SU-DHL-6 (cell line): Measurements from ENCODE around the gene C1orf21.

Experiments used
- CTCF ChIP-seq: fragments of 200-600 bp; sonication (generic); IDR thresholded peaks from one replicate; pipeline ENCODE4 v1.5.1; 2017; ENCODE audit warnings: antibody characterized with exemption, mild to moderate bottlenecking, low read length, moderate library complexity; ENCODE audit not compliant: insufficient read depth, poor library complexity, severe bottlenecking
- EZH2phosphoT487 ChIP-seq: fragments of 200-600 bp; sonication (generic), shearing (Covaris generic); conservative IDR thresholded peaks from 2 replicates; pipeline ENCODE4 v1.6.1; 2018; ENCODE audit warnings: mild to moderate bottlenecking, antibody characterized with exemption, low read length, moderate library complexity, mixed read lengths

- TF ChIP-seq CTCF = no peak
- no peak for TF ChIP-seq EZH2phosphoT487
Observed at GRCh38 chr1:184627007-184627341, 240.1 kb downstream of the C1orf21 start.
